HUDEP-2 (cell line): ENCODE data around the gene ROMO1.
A peak's percentile ranks its signal among the peaks of the same experiment; 100 is the strongest.

ENCODE experiments used
- DNase-seq, 76 experiments: peaks; one replicate each; lab custom pipeline; 2025; ENCODE audit not compliant: unreplicated experiment in 76 of 76; lab: John Stamatoyannopoulos, UW

ROMO1 gene

DNA sequence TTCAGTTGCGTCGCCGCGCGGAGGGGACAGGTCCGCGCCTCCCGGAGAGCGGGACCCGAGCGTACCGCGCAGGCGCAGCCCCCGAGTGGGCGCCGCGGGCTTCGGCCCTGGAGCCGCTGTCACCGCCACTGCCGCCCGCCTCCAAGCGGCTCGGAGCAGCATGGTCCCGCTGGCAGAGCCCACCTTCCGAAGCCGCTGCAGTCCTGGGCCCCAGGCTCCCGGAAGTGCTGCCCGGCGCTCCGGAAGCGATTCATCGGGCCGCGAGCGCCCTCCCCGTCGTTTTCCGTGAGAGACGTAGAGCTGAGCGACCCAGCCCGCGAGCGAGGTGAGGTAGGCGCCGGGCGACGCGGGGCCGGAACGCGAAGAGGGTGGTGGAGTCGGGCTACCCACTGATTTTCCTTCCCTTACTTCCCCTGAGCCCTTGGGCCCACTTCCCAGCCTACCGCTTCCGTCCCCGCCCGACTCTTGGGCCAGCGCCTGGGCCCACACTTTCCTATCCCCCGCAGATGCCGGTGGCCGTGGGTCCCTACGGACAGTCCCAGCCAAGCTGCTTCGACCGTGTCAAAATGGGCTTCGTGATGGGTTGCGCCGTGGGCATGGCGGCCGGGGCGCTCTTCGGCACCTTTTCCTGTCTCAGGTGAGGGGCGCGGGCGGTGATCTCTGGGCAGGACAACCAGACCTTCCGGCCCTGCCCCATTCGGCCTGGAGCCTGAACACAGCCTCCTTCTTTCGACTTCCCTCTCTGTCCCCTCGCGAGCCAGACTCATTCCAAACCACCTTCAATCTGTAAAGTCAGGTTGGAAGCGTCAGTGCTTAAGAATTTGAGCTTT, at the start of gene ROMO1, which contains the start of gene NFS1:
Gene ROMO1, plus strand, starts transcription at position 279 of the 830 bp plus-strand sequence. Its CDS starts 228 bp downstream, at position 507.
Gene NFS1, minus strand, starts transcription at position 226 of the 830 bp plus-strand sequence. Its CDS starts 64 bp downstream, at position 162.
- peak in 72 of 76 experiments; percentile 11 to 85 (median 67) for DNase-seq

DNA sequence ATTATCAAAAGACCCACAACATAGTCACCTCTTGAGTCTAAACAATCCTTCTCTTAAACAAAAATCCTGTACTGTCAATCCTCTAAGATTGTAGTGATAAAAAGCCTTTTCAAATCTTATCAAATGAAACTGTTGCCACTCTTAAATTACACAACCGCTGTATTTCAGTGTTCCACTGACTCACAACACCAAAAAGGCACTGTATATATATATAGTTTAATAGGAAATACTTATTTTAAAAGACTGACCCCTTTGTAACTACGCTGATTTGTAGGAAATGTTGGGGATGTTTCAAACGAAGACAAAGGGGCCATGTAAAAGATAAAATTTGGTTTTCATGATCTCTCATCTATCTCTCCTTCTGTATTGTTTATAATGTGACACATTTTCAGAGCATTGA, 48.6 kb upstream of the ROMO1 start:
- no peak for DNase-seq

DNA sequence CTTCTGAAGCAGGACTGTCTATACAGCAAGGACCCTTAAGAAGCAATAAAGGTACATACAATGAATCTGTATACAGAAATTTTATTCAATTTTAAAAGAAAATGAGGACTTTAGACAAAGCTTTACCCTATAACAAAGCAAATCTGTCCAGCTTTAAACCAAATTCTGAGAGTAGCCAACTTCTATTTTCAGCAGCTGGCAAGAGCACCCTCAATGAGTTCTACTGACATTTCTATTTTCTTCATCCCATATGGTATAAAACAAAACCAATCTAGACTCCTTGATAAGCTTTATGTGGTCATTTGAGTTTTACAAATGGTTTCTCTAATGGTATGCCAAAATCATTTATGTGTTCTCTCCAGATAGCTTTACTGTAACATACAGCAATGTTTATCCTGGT, 47.2 kb upstream of the ROMO1 start:
- no peak for DNase-seq

DNA sequence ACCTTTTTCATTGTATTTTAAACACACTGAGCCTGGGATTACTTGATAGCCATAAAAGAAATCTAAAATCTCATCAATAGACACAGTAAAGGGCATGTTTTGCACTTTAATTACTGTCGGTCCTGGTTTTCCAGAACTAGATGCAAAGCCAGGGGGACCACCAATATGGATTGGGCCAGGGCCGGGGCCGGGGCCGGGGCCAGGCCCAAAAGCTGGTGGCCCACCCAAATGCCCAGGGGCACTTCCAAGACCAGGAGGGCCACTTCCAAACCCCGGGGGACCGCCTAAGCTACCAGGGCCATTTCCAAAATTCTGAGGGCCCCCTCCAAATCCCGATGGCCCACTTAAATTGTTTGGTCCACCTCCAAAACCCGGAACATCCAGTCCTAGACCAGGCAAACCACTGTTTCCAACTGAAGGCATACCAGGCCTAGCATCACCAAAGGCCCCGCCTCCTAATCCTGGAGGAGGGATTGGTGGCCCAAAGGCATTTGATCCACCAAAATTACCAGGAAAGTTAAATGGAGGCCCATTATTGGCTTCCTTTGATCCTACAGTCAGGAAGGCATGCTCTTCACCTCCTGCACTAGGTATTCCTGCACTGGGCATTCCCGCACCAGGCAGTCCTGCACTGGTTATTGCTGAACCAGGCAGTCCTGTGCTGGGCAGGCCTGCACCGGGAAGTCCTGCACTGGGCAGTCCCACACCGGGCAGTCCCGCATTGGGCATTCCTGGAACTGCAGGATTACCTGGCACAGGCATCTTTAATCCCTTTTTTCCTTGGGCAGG, 46.4 kb upstream of the ROMO1 start:
- DNase-seq = no peak

DNA sequence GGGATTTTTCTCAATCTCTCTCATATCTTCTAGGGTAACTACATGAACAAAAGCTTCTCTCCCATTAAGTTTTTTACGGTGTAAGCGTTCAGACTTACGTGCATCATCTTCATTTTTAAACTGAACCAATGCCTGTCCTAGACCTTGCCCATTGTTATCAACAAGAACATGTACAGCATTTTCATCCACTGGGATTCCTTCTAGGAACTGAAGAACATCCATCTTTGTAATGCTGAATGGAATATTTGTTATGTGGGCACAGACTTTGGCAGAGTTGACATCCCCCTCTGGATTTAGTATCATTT, 45.8 kb upstream of the ROMO1 start:
- DNase-seq = no peak

DNA sequence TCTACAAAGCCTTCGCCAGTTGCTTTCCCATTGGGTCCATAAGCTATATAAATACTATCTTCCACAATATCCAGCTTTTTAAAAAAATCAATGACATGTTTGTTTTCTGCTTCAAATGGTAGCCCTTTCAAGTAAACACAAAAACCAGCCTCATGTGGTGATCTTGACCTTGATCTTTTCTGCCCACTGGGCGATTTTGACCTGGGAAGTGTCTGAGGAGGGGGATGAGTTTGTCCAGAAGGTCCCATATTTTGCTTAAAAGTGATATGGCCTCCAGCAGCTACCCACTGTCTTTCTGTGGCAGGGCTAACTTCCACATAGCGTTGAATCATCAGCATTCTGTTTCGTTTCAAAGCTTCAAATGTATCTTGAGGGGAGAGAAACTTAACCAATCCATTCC, 45.3 kb upstream of the ROMO1 start:
- no peak for DNase-seq

DNA sequence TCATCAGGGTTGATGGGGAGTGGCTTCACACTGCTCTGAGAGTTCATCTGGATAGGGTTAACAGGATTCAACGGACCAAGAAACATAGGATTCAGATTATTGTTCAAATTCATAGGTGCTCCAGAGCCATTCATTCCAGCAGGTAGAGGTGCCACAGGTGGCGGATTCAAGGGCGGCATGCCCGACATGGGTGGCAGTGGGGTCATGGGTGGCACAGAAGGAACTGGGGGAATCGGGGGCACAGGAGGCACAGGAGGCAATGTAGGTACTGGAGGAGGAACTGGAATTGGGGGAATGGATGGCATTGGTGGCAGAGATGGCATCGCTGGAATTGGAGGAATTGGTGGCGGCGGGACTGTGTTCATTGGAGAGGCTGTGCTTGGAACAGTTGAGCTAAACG, 44.8 kb upstream of the ROMO1 start:
- DNase-seq = no peak

DNA sequence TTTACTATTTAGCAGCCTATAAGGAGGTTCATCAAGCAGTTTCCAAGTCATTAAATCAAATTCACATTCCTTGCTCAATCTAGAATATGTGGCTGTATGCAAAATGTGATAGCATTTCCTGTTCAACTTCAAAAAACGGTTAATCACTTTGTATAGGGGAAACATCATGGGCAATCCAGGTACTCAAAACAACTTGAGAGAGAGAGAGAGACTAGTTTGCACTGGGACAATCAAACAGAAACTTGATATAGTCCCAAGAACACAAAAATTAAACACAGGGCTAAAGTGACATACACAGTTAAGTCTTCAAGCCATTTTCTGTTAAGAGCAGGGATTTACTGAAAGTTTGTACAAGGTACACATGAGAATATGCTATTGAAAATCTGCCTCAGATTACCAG, 41.9 kb upstream of the ROMO1 start:
- no peak for DNase-seq

DNA sequence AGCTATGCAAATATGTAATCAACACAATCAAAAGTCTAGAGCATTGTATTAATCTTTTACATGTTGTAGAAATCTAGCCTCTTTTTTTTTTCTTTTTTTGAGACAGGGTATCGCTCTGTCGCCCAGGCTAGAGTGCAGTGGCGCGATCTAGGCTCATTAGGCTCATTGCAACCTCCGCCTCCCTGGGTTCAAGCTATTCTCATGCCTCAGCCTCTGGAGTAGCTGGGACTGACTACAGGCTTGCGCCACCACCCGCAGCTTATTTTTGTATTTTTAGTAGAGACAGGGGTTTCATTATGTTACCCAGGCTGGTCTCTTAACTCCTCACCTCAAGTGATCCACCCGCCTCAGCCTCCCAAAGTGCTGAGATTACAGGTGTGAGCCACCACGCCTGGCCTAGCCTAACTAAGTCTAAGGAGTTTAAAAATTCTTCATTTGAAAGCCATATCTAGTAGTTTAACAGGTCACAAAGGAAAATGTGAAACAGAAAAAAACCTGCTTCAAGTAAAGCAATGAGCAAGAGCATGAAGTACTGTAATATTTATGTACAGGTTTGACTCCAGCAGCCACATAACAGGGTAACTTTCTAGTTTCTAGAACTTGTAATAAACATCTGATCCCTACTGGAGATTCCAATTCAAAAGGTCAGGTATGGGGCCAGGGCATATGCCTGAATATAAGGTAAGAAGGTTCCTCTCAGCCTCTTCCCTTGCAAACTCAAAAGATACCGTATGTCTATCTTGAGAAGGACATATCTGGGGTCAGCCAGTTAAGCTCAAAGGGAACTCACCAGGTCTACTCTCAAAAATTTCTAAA, 38.9 kb upstream of the ROMO1 start:
- no peak for DNase-seq

DNA sequence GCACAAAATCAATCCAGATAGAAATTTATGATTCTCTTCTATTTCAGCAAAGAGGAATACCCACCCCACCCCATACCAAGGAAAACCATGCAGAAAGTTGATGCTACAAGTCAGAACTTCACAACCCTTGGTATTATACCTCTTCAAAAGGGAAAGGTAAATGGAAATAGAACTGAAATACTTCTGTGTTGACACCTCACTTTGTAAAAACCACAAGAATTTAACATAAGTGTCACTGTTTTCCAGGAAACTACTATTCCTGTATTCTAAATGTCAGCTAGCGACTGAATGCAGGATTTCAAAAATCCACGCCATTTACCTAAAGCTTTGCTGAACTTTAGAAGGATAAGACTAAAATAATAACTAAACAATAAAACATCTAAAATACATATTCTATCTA, 38.2 kb upstream of the ROMO1 start:
- no peak for DNase-seq

DNA sequence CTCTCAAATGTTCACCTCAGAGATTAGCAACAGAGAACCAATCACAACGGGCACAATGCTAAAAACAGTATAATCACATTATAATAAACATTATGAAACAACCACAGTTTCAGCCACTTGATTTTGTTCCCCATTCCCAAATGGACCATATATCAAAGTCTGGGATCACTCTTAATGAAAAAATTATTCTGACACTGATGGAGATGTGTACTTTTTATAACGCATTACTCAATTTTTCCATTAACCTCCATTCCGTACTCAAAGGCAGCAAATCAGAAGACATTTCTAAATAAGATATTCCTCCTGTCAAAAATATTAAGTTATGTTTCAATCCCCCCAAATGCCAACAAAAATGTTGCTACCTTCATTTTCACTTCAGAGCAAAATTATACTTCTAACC, 37.3 kb upstream of the ROMO1 start:
- DNase-seq = no peak

DNA sequence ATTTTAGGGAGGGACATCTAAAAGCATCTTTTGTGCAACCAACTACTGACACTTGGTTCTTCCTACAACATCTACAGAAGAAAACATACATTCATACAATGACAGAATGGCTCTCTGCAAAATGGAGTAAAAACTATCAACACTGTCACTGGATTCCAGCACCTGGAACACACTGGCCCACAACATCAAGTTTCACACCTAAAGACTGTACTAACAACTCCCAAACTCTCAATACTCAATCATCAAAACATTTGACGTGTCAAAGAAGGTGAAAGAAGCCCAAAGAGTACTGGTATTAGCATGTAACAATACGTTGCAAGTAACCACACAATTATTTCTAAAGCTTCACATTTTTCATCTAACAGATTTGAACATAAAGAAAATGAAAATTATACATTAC, 36.7 kb upstream of the ROMO1 start:
- no peak for DNase-seq

DNA sequence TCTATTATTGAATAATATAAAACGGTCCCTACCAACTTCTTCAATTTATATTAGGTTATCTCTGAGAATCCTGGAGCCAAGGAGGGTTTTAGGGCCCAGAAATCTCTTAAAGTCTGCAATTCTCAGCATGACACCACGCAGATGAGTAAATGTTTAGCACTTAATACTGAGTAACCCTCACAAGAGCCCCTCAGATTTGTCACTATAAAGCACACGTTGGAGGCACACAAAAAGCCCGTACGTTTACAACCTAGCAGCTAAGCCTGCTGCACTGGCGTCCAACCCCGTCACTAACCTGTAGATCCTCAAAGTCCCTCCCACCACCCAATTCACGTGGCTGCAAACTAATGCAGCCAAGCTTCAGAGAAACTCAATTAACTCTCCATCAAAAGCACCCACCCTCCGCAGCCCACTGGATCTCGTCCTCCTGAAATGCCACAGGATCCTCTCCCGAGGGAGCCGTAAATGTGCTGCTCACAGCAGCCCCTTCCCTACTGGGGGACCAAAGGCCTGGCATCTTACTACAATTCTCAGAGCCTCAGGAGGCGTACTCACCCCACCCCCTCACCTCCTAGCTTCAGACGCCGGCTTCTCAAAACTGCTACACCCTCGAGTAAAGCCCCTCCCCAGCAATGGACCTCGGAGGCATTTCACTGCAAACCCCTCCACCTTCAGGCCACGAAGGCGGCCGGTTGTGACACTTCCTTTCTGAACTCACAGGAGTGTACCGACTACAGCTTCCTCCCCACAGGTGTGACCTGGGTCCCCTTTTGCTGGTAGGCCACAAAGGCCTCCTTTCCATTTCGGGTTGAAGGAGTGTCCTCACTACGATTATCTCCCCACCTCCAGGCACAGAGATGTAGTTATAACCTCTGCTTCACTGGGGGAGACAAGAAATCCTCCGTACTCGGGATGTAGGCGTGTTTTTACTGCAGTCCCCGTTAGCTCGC, 35.4 kb upstream of the ROMO1 start:
- DNase-seq = peak in 31 of 76 experiments; percentile 4 to 54 (median 22)

DNA sequence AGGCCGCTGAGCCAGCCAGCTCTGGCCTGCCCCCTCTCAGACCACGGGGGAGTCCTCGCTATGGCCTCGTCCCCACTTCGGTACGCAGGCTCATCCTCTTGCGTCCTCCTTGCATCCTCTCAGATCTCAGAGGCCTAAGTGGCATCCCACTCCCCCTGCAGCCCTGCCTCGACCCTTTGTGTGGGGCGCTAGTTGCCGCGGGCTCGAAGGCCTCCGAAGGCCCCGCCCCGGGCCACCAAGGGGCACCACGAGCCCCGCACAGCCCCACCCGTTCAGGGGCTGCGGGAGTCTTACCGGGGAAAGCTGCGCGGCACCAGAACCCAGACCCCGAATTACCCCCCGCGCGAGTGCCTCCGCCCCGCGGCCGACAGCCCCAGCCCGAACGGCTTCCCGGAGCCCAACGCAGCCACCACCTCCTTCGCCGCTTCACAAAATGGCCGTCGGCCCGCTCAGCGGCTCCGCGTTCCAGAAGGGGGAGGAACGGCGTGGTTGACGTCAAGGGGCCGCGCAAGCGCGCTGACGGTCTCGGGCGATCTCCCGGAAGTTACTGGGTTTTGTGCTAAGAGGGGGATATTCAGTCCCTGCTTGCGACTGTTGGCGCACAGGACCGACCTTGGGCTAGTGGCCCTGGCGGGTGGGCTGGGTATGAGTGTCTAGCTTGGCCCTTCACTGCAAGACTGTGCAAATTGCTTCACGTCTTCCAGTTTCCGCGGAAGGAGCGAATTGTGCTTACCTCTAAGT, 34.6 kb upstream of the ROMO1 start, which contains the start of the genes CPNE1 and RBM12:
Gene CPNE1, minus strand, starts transcription at position 435 of the 741 bp plus-strand sequence. CDS start 31,977 bp downstream, outside the sequence.
Gene RBM12, minus strand, starts transcription at position 435 of the 741 bp plus-strand sequence. CDS start 9,578 bp downstream, outside the sequence.
- peak in 75 of 76 experiments; percentile 33 to 93 (median 82) for DNase-seq

DNA sequence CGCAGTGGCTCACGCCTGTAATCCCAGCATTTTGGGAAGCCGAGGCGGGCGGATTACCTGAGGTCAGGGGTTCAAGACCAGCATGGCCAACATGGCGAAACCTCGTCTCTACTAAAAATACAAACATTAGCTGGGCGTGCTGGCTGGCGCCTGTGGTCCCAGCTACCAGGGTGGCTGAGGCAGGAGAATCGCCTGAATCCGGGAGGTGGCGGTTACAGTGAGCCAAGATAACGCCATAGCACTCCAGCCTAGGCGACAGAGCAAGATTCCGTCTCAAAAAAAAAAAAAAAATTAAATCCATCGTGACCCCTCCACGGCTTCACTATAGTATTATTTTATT, 33.3 kb upstream of the ROMO1 start:
- no peak for DNase-seq

DNA sequence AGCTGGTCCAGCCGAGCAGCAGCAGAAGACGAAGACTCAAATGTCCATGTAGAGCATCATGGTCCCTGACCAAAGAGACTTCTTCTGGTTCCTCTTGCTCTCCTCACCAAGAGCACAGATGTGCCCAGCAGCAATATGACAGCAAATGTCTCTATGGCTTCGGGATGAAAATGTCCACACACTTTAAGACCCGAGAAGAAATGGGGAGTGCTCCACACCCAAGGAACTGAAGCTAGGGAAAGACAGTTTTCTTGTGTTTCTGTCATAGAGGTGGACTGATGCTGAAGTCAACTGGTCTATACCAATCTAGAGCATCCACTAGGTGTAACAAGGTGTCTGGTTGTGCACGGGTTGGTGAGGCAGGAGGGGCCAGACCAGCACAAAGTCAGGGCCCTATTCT, 30.0 kb upstream of the ROMO1 start:
- no peak for DNase-seq

DNA sequence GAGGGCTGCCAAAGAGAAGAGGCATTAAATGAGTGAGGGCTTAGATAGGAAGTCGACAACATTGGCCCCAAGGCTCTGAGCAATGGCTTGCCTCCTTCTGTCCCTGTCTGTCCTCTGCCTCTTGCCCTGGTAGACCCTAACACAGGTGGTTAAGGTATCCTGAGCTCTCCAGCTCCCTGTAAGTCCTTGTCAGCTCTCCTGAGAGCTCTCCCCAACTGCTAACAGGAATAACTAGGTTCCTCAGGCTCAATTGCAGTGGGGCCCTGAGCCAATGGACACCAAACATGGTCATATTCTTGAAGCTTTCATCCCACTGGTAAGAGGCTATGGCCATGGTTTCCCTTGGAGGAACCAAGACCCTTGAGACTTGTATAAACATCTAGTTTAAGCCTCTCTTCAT, 29.5 kb upstream of the ROMO1 start:
- DNase-seq = no peak

DNA sequence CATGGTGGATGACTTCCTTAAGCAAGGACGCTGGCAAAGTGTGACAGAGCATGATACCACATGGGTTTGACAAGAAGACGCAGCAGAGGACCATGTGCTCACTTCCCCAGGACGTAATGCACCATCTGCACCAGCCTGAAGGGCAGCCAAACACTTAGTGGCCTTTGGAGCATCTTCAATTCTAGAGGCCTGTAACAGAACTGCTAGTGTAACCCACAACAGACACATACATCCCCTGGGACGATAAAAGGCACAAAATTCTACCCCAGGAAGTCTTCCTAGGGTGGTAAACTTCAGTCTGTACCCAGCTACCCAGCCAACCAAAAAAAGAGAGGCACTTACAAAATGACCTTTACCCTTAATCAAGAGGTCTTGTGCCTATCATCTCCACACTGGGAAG, 25.3 kb upstream of the ROMO1 start:
- no peak for DNase-seq

DNA sequence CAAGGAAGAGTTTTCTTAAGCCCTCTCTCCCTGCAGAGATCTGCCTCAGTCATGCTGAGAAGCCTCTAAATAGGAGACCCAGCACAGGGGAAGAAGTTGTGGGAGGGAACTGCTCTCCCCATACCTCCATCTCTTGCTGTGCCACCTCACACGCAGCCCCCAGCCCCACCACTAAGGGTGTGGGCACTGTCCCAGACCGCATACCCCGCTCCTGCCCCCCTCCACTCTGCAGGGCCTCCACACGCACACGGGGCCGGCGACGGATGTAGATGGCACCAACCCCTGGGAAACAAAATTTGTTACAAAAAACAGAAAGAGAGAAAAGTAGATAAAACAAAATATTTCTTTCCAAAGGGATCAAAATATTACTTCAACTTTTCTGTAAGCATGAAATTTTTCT, 24.3 kb upstream of the ROMO1 start:
- DNase-seq = no peak
